GM10248 (cell line): Measurements from ENCODE around the gene CCR5.

Experiments
- CTCF ChIA-PET: fragments of 300-600 bp; sonication (Branson Sonifier 250); formaldehyde crosslinking; extraction: SDS; loops from one replicate; lab custom pipeline; 2021; ENCODE audit warnings: antibody characterized with exemption; lab: Yijun Ruan, JAX
- POLR2A ChIA-PET: fragments of 350-650 bp; sonication (Branson Sonifier 250); formaldehyde crosslinking; extraction: SDS; loops from one replicate; lab custom pipeline; 2020; ENCODE audit warnings: antibody characterized with exemption; lab: Yijun Ruan, JAX
- DNase-seq: peaks from one replicate; pipeline ENCODE4 v3.0.0; 2012; ENCODE audit errors: extremely low spot score
- CTCF ChIP-seq: IDR thresholded peaks from 2 replicates; pipeline ENCODE4 v1.5.1; 2012; ENCODE audit warnings: mild to moderate bottlenecking, low read depth; ENCODE audit errors: extremely low read depth, missing control alignments, control extremely low read depth

Gene CCR5

DNA sequence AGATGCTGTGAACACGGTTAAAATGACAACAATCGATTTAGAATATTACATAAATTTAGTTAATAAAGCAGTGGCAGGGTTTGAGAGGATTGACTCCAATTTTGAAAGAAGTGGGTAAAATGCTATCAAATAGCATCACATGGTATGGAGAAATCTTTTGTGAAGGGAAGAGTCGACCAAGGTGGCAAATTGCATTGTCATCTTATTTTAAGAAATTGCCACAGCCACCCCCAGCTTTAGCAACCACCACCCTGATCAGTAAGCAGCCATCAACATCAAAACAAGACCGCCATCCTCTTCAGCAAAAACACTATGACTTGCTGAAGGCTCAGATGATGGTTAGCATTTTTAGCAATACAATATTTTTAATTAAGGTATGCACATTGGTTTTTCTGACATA lies 5.7 kb upstream of the CCR5 start:
- ChIA-PET CTCF (interaction anchor here (1.0 to 1.6 kb wide), 4 partner anchors 14 to 89 kb away, joined by 3 to 5 read pairs (median 4); no protein-coding TSS in a partner anchor), POLR2A (no interaction called here)
- no peak for DNase-seq
- TF ChIP-seq CTCF, result no peak

DNA sequence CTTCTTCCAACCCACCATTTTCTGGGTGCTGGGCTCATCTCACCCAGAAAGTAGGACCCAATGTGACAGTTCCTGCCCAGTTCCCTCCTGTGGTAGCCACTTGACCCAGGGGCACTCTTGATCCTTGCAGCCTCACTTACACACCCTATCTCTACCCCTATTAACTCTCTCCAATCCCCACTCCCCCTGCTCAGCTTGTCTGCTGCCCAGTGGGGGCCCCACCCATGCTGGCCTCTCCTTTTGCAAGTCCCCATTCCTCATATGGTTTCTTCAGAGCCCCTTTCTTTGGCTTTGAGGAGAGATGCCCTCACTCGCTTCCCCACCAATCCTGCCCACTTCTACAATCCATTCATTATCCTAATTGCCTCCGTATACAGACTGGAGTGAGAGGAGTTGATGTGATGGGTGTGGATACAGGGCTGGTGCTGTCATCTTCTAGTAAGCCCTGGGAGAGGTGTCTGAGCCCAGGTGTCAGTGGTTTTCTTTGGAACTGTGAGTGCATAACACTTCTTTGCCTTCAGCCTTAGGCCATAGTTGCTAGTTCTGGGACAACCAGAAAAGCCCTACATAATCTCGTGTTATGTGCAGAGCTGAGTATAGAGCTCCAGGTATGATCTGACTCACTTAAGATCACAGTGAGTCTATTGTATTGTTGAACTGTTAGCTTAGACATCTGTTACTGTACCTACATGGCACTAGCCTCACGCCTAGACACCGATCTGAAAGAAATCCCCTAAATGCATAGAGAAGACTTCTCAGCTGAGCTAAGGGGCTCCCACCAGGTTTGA lies 4.8 kb upstream of the CCR5 start:
- ChIA-PET POLR2A (no interaction called here), CTCF (interaction anchor here (1.3 kb wide), 1 partner anchor 53 kb away, joined by 3 read pairs; no protein-coding TSS in a partner anchor)
- no peak for TF ChIP-seq CTCF
- no peak for DNase-seq

GRCh38 chr3:46367811-46368210 lies 2.9 kb upstream of the CCR5 start:
- DNase-seq, result no peak
- no peak for TF ChIP-seq CTCF
- ChIA-PET CTCF (interaction anchor here (1.2 to 6.9 kb wide), 8 partner anchors 8 to 429 kb away, joined by 3 to 50 read pairs (median 19); no protein-coding TSS in a partner anchor), POLR2A (no interaction called here)

GRCh38 chr3:46368569-46368968 lies 2.2 kb upstream of the CCR5 start:
- peak; percentile 47 for TF ChIP-seq CTCF
- ChIA-PET CTCF (interaction anchor here (0.8 to 6.9 kb wide), 17 partner anchors 9 to 1339 kb away, joined by 3 to 50 read pairs (median 7); no protein-coding TSS in a partner anchor), POLR2A (no interaction called here)
- peak; percentile 59 for DNase-seq

GRCh38 chr3:46369151-46369550 lies 1.6 kb upstream of the CCR5 start:
- TF ChIP-seq CTCF, result no peak
- ChIA-PET POLR2A (interaction anchor here (1.1 to 1.4 kb wide), 2 partner anchors 9 to 272 kb away, joined by 3 to 4 read pairs; no protein-coding TSS in a partner anchor), CTCF (interaction anchor here (0.7 to 6.9 kb wide), 22 partner anchors 9 to 1339 kb away, joined by 3 to 50 read pairs (median 6); partner anchors contain the start of gene CCR1)
- no peak for DNase-seq

DNA sequence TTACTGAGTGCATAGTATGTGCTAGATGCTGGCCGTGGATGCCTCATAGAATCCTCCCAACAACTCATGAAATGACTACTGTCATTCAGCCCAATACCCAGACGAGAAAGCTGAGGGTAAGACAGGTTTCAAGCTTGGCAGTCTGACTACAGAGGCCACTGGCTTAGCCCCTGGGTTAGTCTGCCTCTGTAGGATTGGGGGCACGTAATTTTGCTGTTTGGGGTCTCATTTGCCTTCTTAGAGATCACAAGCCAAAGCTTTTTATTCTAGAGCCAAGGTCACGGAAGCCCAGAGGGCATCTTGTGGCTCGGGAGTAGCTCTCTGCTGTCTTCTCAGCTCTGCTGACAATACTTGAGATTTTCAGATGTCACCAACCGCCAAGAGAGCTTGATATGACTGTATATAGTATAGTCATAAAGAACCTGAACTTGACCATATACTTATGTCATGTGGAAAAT lies 1.0 kb upstream of the CCR5 start:
- ChIA-PET POLR2A (interaction anchor here (1.1 to 1.4 kb wide), 2 partner anchors 10 to 272 kb away, joined by 3 to 4 read pairs; no protein-coding TSS in a partner anchor), CTCF (interaction anchor here (0.7 to 6.9 kb wide), 23 partner anchors 8 to 1340 kb away, joined by 3 to 50 read pairs (median 6); partner anchors contain the start of gene CCR1)
- no peak for TF ChIP-seq CTCF

More for the DNA sequence above, 1.0 kb upstream of the CCR5 start:
- DNase-seq, result no peak
